Amygdala (tissue), 56 donors: ENCODE results near the gene C17orf67.
"Not testable (repeated sequence)": the region's sequence is repeated elsewhere in the genome, so short reads cannot be mapped to it uniquely, and the experiment has no call there.

Experiments
- DNase-seq, 56 donors: peaks; one replicate each; lab custom pipeline; 2025; lab: John Stamatoyannopoulos, UW

C17orf67 gene

GRCh38 chr17:56779898-56780777 is 53.6 kb downstream of the C17orf67 start:
- peak in 53 of 56 donors; percentile 4 to 79 (median 51) for DNase-seq

- DNase-seq = no peak
Observed at GRCh38 chr17:56779322-56779721, 54.4 kb downstream of the C17orf67 start.

GRCh38 chr17:56778898-56779297 is 54.8 kb downstream of the C17orf67 start:
- no peak for DNase-seq

DNA sequence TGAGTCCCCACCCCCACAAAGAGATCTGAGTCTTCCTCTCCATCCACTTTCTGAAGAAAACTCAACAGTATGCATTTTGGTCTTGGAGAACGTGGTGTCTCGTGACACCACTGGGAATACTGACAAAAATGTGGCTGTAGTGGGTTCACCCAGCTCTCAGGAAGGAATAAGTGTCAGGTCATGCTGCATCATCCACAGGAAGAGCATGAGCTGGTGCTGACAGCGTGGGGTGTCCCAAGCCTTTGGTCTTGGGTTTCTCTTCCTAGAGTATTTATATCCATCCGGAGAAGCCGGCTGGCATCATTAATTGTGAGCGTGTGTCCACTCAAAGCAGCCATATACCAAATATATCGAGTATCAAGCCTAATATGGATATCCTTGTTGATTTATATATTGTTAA is 55.9 kb downstream of the C17orf67 start:
- DNase-seq = no peak

GRCh38 chr17:56774650-56775049 is 59.1 kb downstream of the C17orf67 start:
- DNase-seq = no peak

- no peak for DNase-seq
Observed at GRCh38 chr17:56773124-56773523, 60.6 kb downstream of the C17orf67 start.

GRCh38 chr17:56772442-56772841 is 61.3 kb downstream of the C17orf67 start:
- no peak for DNase-seq

DNA sequence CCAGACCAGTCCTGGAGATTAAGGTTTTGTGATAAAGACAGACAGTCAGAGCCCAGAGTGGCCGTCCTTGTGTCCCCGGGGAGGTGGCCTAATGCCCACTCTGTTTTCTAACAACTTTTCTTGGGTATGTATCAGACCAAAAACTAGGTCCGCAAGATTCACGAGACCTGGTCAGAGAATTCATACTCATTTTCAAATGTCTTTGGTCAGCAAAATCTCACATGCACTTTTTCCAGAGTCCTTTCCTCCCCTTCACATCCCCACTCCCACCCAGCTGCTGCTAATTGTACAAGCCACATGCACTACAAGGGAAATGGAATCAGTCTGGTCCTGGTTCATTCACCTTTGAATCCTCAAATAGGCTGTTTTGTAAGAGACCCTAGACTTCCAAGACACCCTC is 61.7 kb downstream of the C17orf67 start:
- no peak for DNase-seq

DNA sequence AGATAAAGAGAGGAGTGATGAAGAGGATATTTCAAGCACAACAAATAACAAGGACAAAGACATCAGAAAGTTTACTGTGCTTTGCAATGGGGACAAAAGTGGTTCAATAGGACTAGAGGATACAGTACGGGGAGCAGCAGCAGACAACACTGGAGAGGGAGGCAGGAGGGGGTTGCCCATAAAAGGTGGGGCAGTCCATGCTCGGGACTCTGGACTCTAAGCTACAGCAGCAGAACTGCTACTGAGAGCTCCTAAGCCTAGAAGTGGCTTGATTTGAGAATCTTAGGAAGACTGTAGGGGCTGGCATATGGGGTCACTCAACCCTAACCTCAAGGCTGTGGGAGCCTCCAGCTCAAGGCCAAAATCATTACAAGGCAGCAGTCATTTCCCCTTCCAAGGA is 62.2 kb downstream of the C17orf67 start:
- DNase-seq = no peak

DNA sequence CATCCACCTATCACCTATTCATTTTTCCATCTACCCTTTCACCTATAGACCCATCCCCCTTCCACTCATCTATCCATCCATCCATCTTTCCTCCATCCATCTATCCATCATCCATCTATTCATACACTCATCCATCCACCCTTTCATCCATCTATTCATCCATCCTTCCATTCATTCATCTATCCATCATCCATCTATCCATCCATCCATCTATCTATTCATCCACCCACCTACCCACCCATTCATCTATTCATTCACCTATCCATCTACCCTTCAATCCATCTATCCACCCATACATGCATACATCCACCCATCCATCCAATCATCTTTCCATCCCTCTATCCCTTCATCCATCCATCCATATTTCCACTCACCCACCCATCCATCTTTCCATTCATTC is 63.3 kb downstream of the C17orf67 start:
- DNase-seq = no peak

GRCh38 chr17:56765449-56765848 is 68.3 kb downstream of the C17orf67 start:
- DNase-seq = no peak

DNA sequence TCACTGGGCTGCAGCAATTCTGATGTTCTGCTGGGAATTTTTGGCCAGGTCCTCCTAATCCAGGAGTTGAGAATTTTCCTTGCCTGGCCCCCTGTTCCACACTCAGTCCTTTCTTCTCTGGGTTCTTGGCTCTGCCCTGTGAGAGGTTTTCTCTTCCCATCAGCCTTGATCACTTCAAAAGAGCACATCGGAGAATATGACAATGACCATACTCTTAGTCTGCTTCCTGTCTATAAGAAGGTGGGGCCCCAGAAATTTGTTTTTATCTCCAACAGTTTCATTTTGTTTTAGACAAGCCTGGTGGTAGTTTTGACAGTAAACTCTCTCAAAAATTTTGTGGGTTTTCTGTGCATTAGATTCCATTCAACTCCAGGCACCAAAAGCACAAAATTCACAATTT is 70.7 kb downstream of the C17orf67 start:
- DNase-seq = no peak

DNA sequence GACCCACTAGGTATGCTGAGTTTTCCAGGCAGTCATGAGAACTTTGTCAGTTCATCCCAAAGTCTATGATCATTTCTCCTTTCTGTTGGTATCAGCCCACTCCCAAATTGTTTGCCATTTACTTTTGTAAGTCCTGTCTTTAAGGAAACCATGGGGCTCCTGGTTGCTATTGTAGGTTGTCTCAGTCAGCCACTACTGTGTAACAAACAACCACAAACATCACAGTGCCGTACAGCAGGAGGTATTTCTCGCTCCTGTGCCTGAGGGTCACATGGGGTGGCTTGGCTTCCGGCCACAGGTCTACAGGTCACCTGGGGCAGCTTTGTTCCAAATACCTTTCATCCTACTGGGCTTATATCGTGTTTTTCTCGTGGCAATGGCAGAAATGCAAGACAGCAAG is 71.6 kb downstream of the C17orf67 start:
- no peak for DNase-seq

- DNase-seq = no peak
Observed at GRCh38 chr17:56761387-56761786, 72.3 kb downstream of the C17orf67 start.

- DNase-seq = not testable (repeated sequence)
Observed at GRCh38 chr17:56757611-56758010, 76.1 kb downstream of the C17orf67 start.

GRCh38 chr17:56756536-56756935 is 77.2 kb downstream of the C17orf67 start:
- no peak for DNase-seq

GRCh38 chr17:56755310-56755709 is 78.4 kb downstream of the C17orf67 start:
- no peak for DNase-seq

- DNase-seq = no peak
Observed at GRCh38 chr17:56754523-56755208, 79.1 kb downstream of the C17orf67 start.

DNA sequence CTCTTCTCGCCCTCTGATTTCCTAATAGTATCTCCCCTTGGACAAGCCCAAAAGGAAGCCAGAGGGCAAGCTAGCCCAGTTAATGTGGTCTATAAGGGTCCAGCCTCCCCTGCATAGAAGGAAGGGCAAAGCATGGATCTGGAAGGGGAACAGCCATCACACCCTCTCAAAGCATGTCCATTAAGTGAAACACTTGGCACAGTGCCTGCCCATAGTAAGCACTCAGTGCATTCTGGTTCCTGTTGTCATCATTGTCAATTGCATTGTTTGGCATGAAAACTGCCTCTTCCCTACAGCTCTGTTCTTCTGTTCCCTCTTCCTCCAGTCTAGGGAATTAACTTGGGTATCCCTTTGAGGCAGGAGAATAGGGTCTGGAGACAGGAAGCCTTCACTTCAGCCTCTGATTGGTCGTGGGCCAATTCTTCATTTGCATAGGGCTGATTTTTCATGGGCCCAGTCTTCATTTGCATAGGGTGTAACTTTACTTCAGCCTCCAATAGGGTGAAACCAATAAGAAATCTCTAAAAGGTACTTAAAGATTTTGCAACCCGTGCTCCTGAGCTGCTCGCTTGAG is 81.4 kb downstream of the C17orf67 start:
- no peak for DNase-seq

DNA sequence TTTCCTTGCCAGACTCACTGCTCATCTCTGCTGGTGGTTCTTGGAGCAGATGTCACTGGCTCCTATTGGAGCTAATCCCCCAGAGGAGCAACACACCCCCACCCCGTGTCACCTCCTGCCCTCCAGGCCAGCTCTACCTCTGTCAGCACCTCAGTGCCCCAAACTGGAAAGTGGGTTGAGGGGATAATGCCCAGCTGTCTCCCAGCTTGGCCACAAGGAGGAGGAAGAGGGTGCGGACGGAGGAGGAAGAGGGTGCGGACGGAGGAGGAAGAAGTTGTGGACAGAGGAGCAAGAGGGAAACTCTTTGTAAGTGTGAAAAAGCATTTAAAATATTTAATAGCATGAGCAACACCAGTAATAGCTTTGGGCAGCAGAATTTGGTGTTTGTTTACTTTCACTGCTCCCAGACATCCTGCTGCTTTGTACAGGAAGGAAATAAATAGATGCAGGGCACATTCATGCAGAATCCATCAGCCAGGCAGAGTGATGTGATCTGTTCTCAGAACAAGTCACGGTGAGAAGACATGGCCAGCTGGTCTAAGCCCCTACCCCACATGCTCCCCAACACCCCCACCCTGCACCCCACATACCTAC is 82.5 kb downstream of the C17orf67 start:
- DNase-seq = no peak

GRCh38 chr17:56744721-56745120 is 89.0 kb downstream of the C17orf67 start:
- DNase-seq = no peak
